HG03135 (cell line): ENCODE results near the gene LUZP1.

ENCODE experiments used
- ATAC-seq: cut with Tn5 transposase; IDR thresholded peaks from one replicate; pipeline ENCODE4 v1.9.1; 2021; ENCODE audit warnings: mild to moderate bottlenecking, moderate library complexity; ENCODE audit not compliant: unreplicated experiment

The LUZP1 gene

GRCh38 chr1:23118957-23119792, 49.5 kb downstream of the LUZP1 start:
- ATAC-seq = no peak

GRCh38 chr1:23118407-23118806, 50.2 kb downstream of the LUZP1 start:
- ATAC-seq = no peak

GRCh38 chr1:23116921-23117699, 51.5 kb downstream of the LUZP1 start:
- ATAC-seq = no peak

DNA sequence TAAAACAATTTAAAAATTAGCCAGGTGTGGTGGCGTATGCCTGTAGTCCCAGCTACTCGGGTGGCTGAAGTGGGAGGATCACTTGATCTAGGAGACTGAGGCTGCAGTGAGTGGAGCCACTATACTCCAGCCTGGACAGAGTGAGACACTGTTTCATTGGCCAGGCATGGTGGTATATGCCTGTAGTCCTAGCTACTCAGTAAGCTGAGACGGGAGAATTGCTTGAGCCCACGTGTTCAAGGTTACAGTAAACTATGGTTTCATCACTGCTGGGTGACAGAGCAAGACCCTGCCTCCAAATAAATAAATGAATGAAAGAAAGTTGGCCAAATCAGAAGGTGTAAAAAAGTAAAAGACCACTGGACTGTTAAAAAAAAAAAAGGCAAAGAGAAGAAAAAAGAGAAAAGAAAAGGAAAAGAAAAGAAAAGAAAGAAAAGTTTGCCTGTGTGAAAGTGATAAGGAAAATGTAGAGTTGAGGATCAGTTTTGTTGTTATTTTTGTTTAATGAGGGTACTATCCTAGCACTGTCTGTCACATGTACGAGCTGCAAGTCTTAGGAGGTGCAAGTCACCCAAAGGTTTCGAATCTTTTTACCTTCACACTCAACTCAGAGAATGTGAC, 52.3 kb downstream of the LUZP1 start:
- ATAC-seq = no peak

- no peak for ATAC-seq
Measured at GRCh38 chr1:23114424-23115079, 54.1 kb downstream of the LUZP1 start.

DNA sequence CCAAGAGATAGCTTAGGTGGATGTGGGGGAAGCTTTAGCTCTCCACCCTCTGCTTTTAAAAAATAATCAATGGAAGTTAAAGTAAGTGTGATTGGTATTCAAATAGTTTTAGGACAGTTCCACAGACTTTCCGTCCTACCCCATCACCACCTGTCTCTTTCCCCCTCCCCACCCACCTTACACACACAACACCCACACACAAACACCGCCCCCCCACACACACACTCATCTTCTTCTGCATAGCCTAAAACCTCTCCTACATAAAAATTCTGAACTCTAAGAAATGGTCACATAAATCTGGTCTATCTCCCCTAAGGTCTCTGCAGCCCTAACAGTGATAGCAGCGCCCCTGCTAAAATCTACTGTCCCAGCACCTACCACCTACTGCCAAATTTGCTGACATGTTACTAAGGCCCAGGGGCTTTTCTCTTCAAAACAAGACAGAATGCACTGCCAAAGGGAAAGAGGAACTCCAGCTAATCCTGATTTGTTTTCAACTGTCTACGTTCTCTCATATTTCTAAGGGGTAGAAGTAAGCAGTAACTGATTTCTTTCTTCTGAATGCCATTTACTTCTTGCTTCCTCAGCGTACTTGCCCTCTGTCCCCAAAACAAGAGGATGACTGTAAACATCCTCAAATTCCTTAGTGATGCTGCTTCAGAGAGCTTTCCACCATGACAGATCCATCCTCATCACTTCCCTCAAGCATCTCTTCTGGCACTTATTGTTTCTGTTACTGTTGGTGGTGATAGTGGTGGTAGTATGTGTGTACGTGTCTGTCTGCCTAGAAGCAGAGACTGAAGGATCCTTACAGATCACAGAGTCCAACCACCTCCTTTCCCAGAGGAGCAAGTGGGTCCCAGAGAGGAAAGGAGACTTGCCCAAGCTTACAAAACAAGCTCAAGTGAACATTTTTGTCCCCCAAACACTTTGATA, 56.8 kb downstream of the LUZP1 start:
- no peak for ATAC-seq

- no peak for ATAC-seq
Measured at GRCh38 chr1:23110391-23110790, 58.3 kb downstream of the LUZP1 start.

DNA sequence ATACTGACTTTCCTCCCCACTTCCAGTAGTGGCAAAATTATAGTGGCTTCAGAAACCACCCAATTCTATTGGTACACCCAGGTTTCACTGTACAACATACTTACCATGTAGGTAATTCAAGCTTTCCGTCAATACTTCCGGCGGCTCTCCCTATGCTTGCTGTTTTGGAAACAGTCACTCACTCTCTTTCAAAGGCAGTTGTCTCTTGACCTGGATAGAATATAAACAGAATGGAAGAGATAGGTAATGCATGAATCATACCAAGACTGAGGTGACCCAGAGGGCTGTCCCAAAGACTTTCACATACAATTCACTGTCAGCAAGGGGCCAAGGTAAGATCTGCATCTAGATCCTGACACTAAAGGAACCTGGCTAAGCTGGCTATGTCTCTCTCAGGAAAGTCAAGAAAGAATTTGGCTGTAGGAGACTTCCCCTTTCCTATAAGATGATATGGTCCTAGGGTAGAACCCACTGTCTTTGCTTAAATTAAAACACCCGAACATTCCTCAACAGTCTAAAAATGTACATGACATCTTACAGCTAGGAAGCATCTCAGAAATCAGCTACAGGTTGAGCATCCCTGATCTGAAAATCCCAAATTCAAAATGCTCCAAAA, 59.6 kb downstream of the LUZP1 start:
- no peak for ATAC-seq

GRCh38 chr1:23103001-23103889, 65.4 kb downstream of the LUZP1 start:
- no peak for ATAC-seq

GRCh38 chr1:23102289-23102688, 66.4 kb downstream of the LUZP1 start:
- no peak for ATAC-seq

DNA sequence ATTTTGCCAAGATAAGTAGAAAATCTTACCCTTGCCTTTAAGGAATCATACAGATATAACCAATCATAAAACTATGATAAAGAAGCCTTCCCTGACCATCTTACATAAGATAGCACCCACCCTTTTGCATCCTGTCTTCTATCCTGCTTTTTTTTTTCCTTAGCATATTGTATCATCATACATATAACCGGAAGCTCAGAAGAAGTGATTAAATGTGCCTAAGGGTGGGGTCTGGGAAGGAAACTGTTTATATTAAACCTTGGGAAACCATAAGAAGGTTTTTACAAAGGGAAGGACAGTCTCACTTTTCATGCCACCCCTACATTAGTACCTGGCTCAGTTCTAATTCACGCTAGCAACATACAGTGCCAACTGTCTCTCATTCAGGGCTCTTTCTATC, 66.8 kb downstream of the LUZP1 start:
- ATAC-seq = no peak

DNA sequence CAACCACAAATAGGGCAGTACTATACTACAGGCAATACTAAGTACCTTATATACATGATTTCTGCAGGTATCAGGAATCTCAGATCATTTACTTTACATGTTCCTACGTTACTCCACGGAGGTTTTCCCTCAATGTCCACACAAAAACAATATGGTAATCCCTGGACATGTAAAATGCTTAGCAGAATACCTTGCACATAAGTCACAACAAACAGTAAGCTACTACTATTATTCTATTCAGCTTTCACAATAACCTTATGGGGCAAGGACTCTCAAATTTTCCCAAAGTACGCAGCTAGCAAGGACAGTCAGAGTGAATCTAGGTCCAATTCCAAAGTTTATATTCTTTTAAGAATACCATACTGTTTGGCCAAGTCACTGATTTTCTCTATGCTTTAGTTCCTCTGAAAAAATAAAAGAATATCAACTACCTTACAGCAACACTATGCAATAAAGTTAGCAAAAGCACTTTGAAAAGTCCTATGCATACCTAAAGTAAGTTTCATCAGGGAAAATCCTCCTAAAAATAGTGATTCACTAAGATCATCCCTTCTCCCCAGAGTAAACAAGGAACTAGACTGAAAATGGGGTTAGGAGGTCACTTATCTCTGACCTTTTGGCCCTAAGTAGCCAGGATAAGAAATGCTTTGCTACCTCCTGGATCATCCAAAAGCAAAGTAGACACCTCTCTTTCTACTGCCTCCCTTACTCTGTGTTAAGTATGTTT, 67.4 kb downstream of the LUZP1 start:
- no peak for ATAC-seq

- ATAC-seq = no peak
Measured at GRCh38 chr1:23100074-23100748, 68.4 kb downstream of the LUZP1 start.

GRCh38 chr1:23099171-23099536, 69.5 kb downstream of the LUZP1 start:
- ATAC-seq = no peak

DNA sequence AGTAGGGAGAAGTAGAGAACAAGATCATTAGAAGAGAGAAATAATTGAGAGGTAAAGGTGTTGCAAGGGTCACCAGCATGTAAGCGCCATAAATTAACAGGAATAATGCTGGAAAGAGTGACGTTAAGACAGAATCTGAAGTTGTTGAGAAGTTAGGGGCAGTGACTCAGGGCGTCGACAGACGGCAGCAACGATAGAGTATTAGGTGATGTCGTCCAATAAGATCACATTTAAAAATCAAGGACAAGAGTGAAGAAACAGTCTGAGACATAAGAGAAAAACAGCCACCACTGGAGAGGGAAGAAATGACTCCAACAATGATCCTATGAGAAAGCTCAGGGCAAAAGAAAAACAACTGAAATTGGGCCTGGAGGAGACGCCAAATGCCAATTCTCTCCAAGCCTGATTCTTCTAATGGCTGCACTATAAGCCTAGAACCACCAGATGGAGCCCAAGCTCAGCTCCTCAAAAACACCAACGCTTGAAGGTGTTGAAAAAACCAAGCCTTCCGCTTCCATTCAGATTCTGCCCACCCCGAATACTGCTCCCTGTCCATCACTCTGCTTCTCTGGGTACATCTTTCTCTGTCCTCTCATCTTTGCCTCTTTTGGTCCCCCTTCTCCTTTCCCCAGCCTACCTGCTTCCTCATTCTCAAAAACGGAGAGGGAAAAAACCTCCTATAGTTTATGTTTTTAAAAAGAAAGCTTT, 70.0 kb downstream of the LUZP1 start:
- no peak for ATAC-seq

DNA sequence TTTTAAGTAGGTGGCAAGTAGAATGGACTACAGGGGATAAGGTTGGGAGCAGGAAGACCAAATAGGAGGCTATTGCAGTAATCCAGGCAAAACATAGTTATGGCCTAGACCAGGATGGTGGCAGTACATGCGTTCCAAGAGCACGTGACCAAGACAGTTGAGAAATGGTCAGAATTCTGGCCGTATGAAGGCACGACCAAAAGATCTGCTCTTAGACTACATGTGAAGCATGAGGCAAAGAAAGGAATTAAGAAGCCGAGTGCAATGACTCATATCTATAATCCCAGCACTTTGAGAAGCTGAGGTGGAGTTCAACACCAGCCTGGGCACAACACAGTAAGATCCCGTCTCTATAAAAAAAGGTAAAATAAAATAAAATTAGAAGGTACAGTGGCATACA, 71.3 kb downstream of the LUZP1 start:
- no peak for ATAC-seq

DNA sequence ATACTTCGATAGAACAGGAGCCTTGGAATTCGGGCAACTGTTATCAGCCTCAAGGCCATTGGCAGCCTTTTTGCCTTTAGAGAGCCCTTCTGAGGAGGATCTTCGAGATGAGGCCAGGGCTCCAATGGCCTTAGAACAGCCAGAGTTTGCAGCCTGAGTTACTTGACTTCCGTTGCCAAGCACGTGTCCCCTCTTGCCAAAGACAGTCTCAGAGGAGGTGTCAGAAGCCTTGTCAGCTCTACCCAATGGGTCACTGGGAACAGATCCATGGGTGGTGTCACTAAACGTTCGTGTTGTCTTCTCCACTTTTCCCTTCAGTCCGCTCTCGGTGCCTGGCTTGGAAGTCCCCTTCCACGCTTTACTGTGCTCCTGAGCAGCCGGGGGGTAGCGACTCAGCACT, 76.2 kb downstream of the LUZP1 start:
- no peak for ATAC-seq
